ENCODE data around the gene CGB3.
A peak's percentile ranks its signal among the peaks of the same experiment; 100 is the strongest.

DNA sequence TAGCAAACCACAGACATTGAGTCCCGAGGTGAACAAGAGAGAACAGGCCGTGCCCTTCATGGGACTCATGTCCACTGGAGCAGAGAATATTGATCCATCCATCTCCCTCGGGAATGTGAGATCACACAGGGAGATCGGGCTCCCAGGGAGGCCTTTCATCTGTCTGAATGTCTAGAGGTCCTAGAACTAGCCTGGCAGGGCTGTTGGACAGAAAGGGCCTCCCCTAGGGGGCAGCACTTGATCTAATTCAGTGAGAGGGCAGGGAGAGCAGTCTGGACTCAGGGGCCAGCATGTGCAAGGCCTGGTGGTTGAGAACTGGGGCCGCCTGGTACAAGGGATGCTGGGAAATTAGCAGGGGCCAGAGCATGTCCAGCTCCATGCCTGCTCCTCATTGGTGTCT, 26.2 kb downstream of the CGB3 start:
- TF ChIP-seq CTCF (IDR thresholded peaks at IDR 0.05; ENCODE audit: low read length), result peak; percentile 56
- no peak for TF ChIP-seq EZH2phosphoT487 (IDR thresholded peaks at IDR 0.05; ENCODE audit: low read length)
- TF ChIP-seq EZH2 (optimal IDR thresholded peaks at IDR 0.05; ENCODE audit: low read depth, low read length), result no peak
